ENCODE data around the gene KCNK13. TPM values are rescaled to one million over a fixed set of nuclear protein-coding genes. Genes with fewer than 3 reads are reported as not detected.

KCNK13 gene
- total and polyA plus RNA-seq, 9 of the 15 experiments (the other 6 are each of a cell fraction or from before 2014, with no cell fraction given): 0.03 to 0.05 TPM; not detected in 7

- no peak for TF ChIP-seq RBM15 (IDR thresholded peaks at IDR 0.05; ENCODE audit: insufficient read depth, low read length)
- no peak for TF ChIP-seq NONO (IDR thresholded peaks at IDR 0.05; ENCODE audit: low read depth in 2 of 2, low read length in 1 of 2)
- TF ChIP-seq SRSF7 (optimal IDR thresholded peaks at IDR 0.05; ENCODE audit: low read depth, low read length): no peak
- no peak for TF ChIP-seq E2F4 (CRISPR knock-in tag; IDR thresholded peaks at IDR 0.05; ENCODE audit: low read depth)
- no peak for TF ChIP-seq IRF2 (CRISPR knock-in tag; IDR thresholded peaks at IDR 0.05)
- TF ChIP-seq TAF1 (IDR thresholded peaks at IDR 0.05; ENCODE audit: control insufficient read depth, extremely low read depth, insufficient read depth, low read length, severe bottlenecking): no peak
- no peak for TF ChIP-seq HDAC2 (IDR thresholded peaks at IDR 0.05)
- TF ChIP-seq ZFP36 (IDR thresholded peaks at IDR 0.05; ENCODE audit: low read depth, low read length, partially characterized antibody): no peak
- no peak for TF ChIP-seq PHB (CRISPR knock-in tag; IDR thresholded peaks at IDR 0.05)
- TF ChIP-seq SNIP1 (IDR thresholded peaks at IDR 0.05; ENCODE audit: low read depth): no peak
These were observed 10.6 kb downstream of the KCNK13 start (continued) for GRCh38 chr14:90072350-90072749.

GRCh38 chr14:90079576-90079975, 17.8 kb downstream of the KCNK13 start:
- FAIRE-seq (no peak), DNase-seq (ENCODE audit: extremely low read depth in 1 of 4, low spot score in 3 of 4) (no peak), ATAC-seq (no peak)
- no peak overlapping the region for H3K4me2 ChIP-seq (ENCODE audit: insufficient read depth, low read length)
- no peak overlapping the region for H3K9ac ChIP-seq (ENCODE audit: insufficient read depth in 1 of 2, low read depth in 2 of 2, low read length in 2 of 2)
- in situ Hi-C loops (cut with MboI) (no loop called here), intact Hi-C loops (cut with micrococcal nuclease) (loop anchor here (10.0 kb wide), 1 partner anchor 155 kb away; no protein-coding TSS in a partner anchor)
- H3K9me1 ChIP-seq (ENCODE audit: control insufficient read depth, insufficient read depth, low read length): no peaks in the 10 kb centered on the region
- no peaks in the 10 kb centered on the region for H3K4me1 ChIP-seq (replicated peaks in 1 of 2; ENCODE audit: control insufficient read depth in 2 of 2, insufficient read depth in 2 of 2, low read length in 2 of 2)
- H3K4me3 ChIP-seq: no peak overlapping the region
- no peaks in the 10 kb centered on the region for H3K9me3 ChIP-seq (replicated peaks; ENCODE audit: control insufficient read depth, insufficient read depth, low read depth, low read length)
- CTCF ChIA-PET (ENCODE audit: low intra/inter-chr PET ratio): no interaction called here
- no peak overlapping the region for H2AFZ ChIP-seq (ENCODE audit: low read depth, low read length)
- no peaks in the 10 kb centered on the region for H4K20me1 ChIP-seq (replicated peaks; ENCODE audit: control insufficient read depth, insufficient read depth, low read length)
- BruUV-seq (replicated peaks): no TSS peak
- H3K27me3 ChIP-seq (ENCODE audit: control insufficient read depth in 2 of 2, insufficient read depth in 2 of 2, low read length in 2 of 2): no peaks in the 10 kb centered on the region
- no peaks in the 10 kb centered on the region for H3K79me2 ChIP-seq (ENCODE audit: control insufficient read depth, insufficient read depth, low read length)
- no peaks in the 10 kb centered on the region for H3K36me3 ChIP-seq (ENCODE audit: control insufficient read depth, insufficient read depth, low read length)
- WGBS (ENCODE audit: insufficient coverage, low coverage, missing lambda C conversion rate): 6% methylated on average over 2 of the region's 2 CpGs
- POLR2A ChIA-PET: no interaction called here
- H3K27ac ChIP-seq (ENCODE audit: extremely low read depth, low read depth, low read length): no peak overlapping the region
- TF ChIP-seq ZNF586 (CRISPR knock-in tag; conservative IDR thresholded peaks at IDR 0.05) (no peak), ARID3B (CRISPR knock-in tag; IDR thresholded peaks at IDR 0.05; ENCODE audit: borderline replicate concordance) (no peak), ZMIZ1 (IDR thresholded peaks at IDR 0.05; ENCODE audit: low read depth in 2 of 2, low read length in 2 of 2) (no peak), TSC22D4 (tag; IDR thresholded peaks at IDR 0.05) (no peak)
